T-helper 2 cell (primary cell): ENCODE results near the gene AGBL2.
"Not testable (repeated sequence)": the region's sequence is repeated elsewhere in the genome, so short reads cannot be mapped to it uniquely, and the experiment has no call there.

Source experiments
- DNase-seq, 5 experiments: peaks; one replicate each; pipeline versions ENCODE4 v3.0.0 to v3.0.0-alpha.2; 2012 to 2022
- total RNA-seq, 2 donors: gene quantifications; one replicate each; lab custom pipeline; 2026; lab: John Stamatoyannopoulos, UW

The AGBL2 gene
- 3.4 to 5.2 reads per million in 2 donors for total RNA-seq

- DNase-seq: peak; percentile 68 to 88 (median 77)
Measured at GRCh38 chr11:47715082-47715669, at the start of gene AGBL2. TSS of gene AGBL2 (minus strand) at chr11:47715369. CDS start at chr11:47714650, 719 bp downstream.

GRCh38 chr11:47759291-47759690, 44.1 kb upstream of the AGBL2 start:
- not testable (repeated sequence) for DNase-seq

GRCh38 chr11:47756208-47756607, 41.0 kb upstream of the AGBL2 start:
- no peak for DNase-seq

- DNase-seq: no peak
Measured at GRCh38 chr11:47750725-47751124, 35.6 kb upstream of the AGBL2 start.

GRCh38 chr11:47742494-47742893, 27.3 kb upstream of the AGBL2 start:
- not testable (repeated sequence) for DNase-seq

GRCh38 chr11:47737817-47738216, 22.6 kb upstream of the AGBL2 start:
- not testable (repeated sequence) for DNase-seq

GRCh38 chr11:47732271-47732670, 17.1 kb upstream of the AGBL2 start:
- no peak for DNase-seq

- DNase-seq: no peak
Measured at GRCh38 chr11:47731475-47731874, 16.3 kb upstream of the AGBL2 start.

GRCh38 chr11:47726878-47727514, 11.8 kb upstream of the AGBL2 start:
- no peak for DNase-seq

GRCh38 chr11:47726118-47726442, 10.9 kb upstream of the AGBL2 start:
- no peak for DNase-seq

- DNase-seq: peak in 1 of 5 experiments; percentile 5
Measured at GRCh38 chr11:47725442-47726117, 10.4 kb upstream of the AGBL2 start.

- DNase-seq: no peak
Measured at GRCh38 chr11:47724041-47724729, 9.0 kb upstream of the AGBL2 start.

- no peak for DNase-seq
Measured at GRCh38 chr11:47723041-47723440, 7.9 kb upstream of the AGBL2 start.

GRCh38 chr11:47720651-47721050, 5.5 kb upstream of the AGBL2 start:
- no peak for DNase-seq

- peak in 1 of 5 experiments; percentile 39 for DNase-seq
Measured at GRCh38 chr11:47716692-47717091, 1.5 kb upstream of the AGBL2 start.

GRCh38 chr11:47714554-47715081, 551 bp downstream of the AGBL2 start:
- peak in 1 of 5 experiments; percentile 3 for DNase-seq

- no peak for DNase-seq
Measured at GRCh38 chr11:47711816-47712215, 3.4 kb downstream of the AGBL2 start.

GRCh38 chr11:47711225-47711624, 3.9 kb downstream of the AGBL2 start:
- DNase-seq: no peak

- not testable (repeated sequence) for DNase-seq
Measured at GRCh38 chr11:47707275-47707786, 7.8 kb downstream of the AGBL2 start.

GRCh38 chr11:47705721-47706120, 9.4 kb downstream of the AGBL2 start:
- no peak for DNase-seq

GRCh38 chr11:47691979-47692378, 23.2 kb downstream of the AGBL2 start:
- DNase-seq: no peak

- DNase-seq: no peak
Measured at GRCh38 chr11:47689480-47689879, 25.7 kb downstream of the AGBL2 start.

GRCh38 chr11:47688991-47689390, 26.2 kb downstream of the AGBL2 start:
- no peak for DNase-seq
